Activated CD4-positive, alpha-beta T cell treated with anti-CD3 and anti-CD28 coated beads for 24 hours (primary cell): Measurements from ENCODE around the gene DPY19L1.
"Not testable (repeated sequence)": the region's sequence is repeated elsewhere in the genome, so short reads cannot be mapped to it uniquely, and the experiment has no call there.

Source experiments
- DNase-seq, 2 donors: peaks; one replicate each; pipeline ENCODE4 v3.0.0-alpha.2; 2020; ENCODE audit warnings: low read depth in 2 of 2

The DPY19L1 gene

GRCh38 chr7:34920470-34920869 is 116.8 kb downstream of the DPY19L1 start:
- DNase-seq = not testable (repeated sequence)

GRCh38 chr7:34919038-34919437 is 118.2 kb downstream of the DPY19L1 start:
- DNase-seq = not testable (repeated sequence)

- not testable (repeated sequence) for DNase-seq
Observed at GRCh38 chr7:34918198-34918861, 119.0 kb downstream of the DPY19L1 start.

GRCh38 chr7:34917515-34917914 is 119.8 kb downstream of the DPY19L1 start:
- DNase-seq = not testable (repeated sequence)

GRCh38 chr7:34916267-34916666 is 121.0 kb downstream of the DPY19L1 start:
- no peak for DNase-seq

GRCh38 chr7:34912236-34912635 is 125.0 kb downstream of the DPY19L1 start:
- DNase-seq = no peak

GRCh38 chr7:34906266-34906850 is 130.9 kb downstream of the DPY19L1 start:
- not testable (repeated sequence) for DNase-seq

GRCh38 chr7:34904987-34905386 is 132.3 kb downstream of the DPY19L1 start:
- DNase-seq = no peak

GRCh38 chr7:34903921-34904320 is 133.4 kb downstream of the DPY19L1 start:
- not testable (repeated sequence) for DNase-seq

GRCh38 chr7:34902182-34902581 is 135.1 kb downstream of the DPY19L1 start:
- no peak for DNase-seq

- DNase-seq = no peak
Observed at GRCh38 chr7:34900891-34901513, 136.3 kb downstream of the DPY19L1 start.

- DNase-seq = no peak
Observed at GRCh38 chr7:34895202-34895601, 142.1 kb downstream of the DPY19L1 start.

GRCh38 chr7:34889951-34890350 is 147.3 kb downstream of the DPY19L1 start:
- DNase-seq = no peak

GRCh38 chr7:34886856-34887255 is 150.4 kb downstream of the DPY19L1 start:
- no peak for DNase-seq

GRCh38 chr7:34883855-34884254 is 153.4 kb downstream of the DPY19L1 start:
- DNase-seq = not testable (repeated sequence)

- DNase-seq = no peak
Observed at GRCh38 chr7:34879871-34880270, 157.4 kb downstream of the DPY19L1 start.

- DNase-seq = not testable (repeated sequence)
Observed at GRCh38 chr7:34878944-34879735, 158.1 kb downstream of the DPY19L1 start.
